Pons (tissue), 1 donor: ENCODE data around the gene HSPG2.
"Not testable (repeated sequence)": the region's sequence is repeated elsewhere in the genome, so short reads cannot be mapped to it uniquely, and the experiment has no call there.

ENCODE experiments used
- DNase-seq: peaks from one replicate; pipeline ENCODE4 v3.0.0-alpha.2; 2016; ENCODE audit warnings: low spot score

The HSPG2 gene

GRCh38 chr1:21937034-21937371, at the start of gene HSPG2:
Gene HSPG2 (minus strand): TSS chr1:21937310. CDS start chr1:21937217, 93 bp downstream.
- no peak for DNase-seq

DNA sequence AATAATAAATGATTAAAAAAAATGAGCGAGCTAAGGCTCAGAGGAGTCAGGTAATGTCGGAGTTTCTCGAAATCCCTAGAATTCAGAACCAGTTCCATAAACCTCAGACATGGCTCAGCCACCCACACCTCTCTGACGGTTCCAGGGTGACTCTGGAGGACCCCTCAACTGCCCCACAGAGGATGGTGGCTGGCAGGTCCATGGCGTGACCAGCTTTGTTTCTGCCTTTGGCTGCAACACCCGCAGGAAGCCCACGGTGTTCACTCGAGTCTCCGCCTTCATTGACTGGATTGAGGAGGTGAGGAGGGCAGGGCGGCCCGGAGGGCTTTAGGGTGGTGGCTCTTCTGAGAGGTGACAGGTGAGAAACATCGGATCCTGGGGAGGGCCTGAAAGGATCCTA, 49.3 kb upstream of the HSPG2 start:
- DNase-seq = not testable (repeated sequence)

DNA sequence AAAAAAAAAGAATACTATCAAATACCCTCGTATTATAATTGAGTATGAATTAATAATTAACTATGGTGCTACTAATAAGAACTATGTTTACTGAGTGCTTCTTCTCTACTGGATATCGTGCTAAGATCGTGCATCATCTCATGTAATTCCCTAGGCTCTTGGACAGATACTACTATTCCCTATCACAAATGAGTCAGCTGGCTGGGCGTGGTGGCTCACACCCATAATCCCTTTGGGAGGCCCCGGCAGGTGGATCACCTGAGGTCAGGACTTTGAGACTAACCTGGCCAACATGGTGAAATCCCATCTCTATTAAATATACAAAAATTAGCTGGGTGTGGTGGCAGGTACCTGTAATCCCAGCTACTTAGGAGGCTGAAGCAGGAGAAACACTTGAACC, 48.8 kb upstream of the HSPG2 start:
- not testable (repeated sequence) for DNase-seq

DNA sequence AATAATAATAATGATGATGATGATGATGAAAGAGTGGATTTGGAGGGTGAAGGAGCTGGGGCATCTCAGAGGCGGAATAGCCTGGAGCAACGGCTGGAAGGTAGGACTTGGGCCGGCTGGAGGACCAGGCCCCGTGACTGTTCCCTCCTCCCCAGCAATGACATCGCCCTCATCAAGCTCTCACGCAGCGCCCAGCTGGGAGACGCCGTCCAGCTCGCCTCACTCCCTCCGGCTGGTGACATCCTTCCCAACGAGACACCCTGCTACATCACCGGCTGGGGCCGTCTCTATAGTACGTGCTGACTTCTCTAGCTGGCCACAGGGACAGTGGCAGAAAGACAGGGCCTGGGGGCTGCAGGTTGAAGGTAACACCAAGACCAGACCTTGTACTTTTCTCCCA, 46.4 kb upstream of the HSPG2 start:
- DNase-seq = not testable (repeated sequence)

GRCh38 chr1:21982122-21982521, 45.0 kb upstream of the HSPG2 start:
- DNase-seq = not testable (repeated sequence)

DNA sequence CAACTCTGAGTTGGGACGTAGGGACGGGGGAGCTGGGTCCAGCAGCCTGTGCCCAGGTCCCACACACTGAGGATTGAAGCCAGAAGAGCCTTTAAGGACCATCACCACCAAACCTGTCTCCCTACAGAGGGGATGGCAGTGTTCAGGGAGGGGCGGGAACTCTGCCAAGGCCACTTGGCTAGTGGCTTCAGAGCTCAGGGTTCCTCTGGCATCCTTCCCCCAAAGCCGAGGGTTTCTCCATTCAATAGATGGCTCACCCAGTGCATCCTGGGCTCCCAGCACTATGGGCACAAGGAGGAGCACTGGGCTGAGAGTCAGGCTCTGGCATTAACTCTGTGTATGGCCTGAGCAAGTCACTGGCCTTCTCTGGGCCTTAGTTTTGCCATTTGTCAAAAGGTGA, 44.1 kb upstream of the HSPG2 start:
- DNase-seq = not testable (repeated sequence)

GRCh38 chr1:21980515-21981220, 43.6 kb upstream of the HSPG2 start:
- not testable (repeated sequence) for DNase-seq

DNA sequence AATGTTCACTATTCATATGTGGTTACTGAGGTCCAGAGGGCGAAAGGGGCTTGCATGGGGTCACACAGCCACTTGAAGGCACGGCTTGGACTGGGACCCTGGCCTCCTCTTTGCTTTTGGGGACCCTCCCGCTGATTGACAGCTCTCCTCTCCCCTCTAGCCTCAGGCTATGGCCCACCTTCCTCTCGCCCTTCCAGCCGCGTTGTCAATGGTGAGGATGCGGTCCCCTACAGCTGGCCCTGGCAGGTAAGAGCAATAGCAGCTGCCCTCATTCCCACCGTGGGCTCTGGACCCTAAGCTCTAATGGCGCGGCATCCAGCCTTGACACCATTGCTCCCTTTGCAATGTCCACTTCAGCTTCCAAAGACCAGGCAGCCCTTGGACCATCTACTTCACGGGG, 41.1 kb upstream of the HSPG2 start:
- not testable (repeated sequence) for DNase-seq

GRCh38 chr1:21976703-21977239, 39.7 kb upstream of the HSPG2 start, which contains the start of gene CELA3B:
Gene CELA3B (plus strand): TSS chr1:21977022. CDS start chr1:21977040, 18 bp downstream.
- DNase-seq = not testable (repeated sequence)

- DNase-seq = not testable (repeated sequence)
These were observed 38.2 kb upstream of the HSPG2 start for GRCh38 chr1:21975296-21975695.

DNA sequence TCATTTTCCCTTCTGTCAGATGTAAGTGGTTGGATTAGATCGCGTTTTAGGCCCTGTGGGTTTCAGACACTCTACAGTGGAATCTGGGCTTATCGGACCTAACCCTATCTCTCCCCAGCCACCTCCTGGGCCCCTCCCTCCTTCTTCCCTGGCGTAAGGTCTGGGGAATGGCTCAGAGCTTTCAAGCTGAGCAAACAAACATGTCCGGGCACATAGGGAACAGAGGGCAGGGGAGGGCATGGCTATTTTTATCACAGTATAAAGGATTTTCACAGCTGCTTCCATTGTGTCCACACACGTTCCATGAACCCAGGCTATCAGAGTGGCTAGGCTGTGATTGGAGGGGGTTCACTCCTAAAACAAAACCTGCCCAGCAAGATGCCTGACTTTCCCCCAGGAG, 37.6 kb upstream of the HSPG2 start:
- not testable (repeated sequence) for DNase-seq

- not testable (repeated sequence) for DNase-seq
These were observed 36.8 kb upstream of the HSPG2 start for GRCh38 chr1:21973948-21974347.

DNA sequence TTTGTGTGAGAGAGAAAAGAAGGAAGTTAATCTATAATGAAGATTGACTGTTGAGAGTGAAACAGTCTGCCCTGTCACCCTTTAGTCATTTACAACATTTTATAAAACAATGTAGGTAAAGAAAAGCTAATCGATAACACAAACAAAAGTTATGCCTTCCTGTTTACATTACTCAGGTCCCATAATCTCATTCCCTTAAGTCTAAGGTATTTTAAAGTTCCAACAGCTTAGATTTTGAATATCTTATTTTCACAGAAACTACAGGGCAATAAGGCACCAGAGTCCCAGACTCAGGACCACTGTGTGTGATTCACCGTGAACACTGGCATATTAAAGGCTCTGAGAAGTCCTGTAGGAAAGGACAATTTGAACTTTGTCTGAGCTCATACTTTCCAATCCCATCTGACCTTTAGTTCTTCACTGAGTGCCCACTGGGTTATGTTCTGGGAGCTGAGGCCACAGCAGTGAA, 35.9 kb upstream of the HSPG2 start:
- not testable (repeated sequence) for DNase-seq

- not testable (repeated sequence) for DNase-seq
These were observed 33.4 kb upstream of the HSPG2 start for GRCh38 chr1:21970523-21970922.

DNA sequence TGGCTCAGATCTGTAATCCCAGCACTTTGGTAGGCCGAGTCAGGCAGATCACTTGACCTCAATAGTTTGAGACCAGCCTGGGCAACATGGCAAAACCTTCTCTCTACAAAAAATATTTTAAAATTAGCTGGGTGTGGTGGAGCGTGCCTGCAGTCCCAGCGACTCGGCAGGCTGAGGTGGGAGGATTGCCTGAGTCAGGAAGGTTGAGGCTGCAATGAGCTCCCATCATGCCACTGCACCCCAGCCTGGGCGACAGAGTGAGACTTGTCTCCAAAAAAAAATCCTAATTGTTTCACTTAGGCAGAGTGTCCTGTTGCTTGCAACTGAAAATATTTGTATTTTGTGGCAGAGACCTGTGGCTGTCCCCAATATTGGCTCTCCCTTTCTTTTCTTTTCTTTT, 32.0 kb upstream of the HSPG2 start:
- DNase-seq = not testable (repeated sequence)

DNA sequence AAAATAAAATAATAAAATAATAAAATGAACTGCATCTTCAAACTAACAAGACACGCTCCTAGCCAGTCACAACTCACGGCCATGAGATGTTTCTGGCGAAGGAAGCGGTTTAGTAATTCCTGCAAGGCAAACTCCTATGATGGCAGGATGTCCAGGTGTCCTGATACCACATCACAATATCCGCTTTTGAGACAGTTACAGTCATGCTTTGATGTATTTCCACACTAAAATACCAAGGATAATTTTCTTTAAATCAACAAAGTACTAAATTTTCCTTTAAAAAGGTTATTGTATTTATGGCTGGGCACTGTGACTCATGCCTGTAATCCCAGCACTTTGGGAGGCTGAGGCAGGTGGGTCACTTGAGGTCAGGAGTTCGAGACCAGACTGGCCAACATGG, 30.1 kb upstream of the HSPG2 start:
- DNase-seq = not testable (repeated sequence)

- DNase-seq = no peak
These were observed 29.3 kb upstream of the HSPG2 start for GRCh38 chr1:21966247-21967000.

- peak; percentile 68 for DNase-seq
These were observed 26.5 kb upstream of the HSPG2 start for GRCh38 chr1:21963477-21964217.

- no peak for DNase-seq
These were observed 24.7 kb upstream of the HSPG2 start for GRCh38 chr1:21961799-21962198.

DNA sequence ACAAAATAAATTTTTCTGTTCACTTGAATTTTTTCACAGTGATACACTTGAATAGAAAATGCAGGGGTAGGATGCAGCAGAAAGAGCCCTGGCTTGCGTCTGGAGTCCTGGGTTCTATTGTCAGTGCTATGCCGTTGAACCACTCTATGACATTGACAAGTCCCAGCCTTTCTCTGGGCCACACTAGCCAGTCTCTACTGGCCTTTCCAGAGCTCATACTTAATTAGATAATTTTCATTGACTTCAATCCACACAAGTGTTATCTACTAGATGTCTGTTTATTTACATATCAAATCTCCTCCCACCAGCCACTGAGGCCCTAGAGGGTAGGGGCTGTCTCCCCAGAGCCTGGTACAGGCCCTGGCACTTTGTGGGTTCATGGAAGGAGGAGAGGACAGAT, 24.2 kb upstream of the HSPG2 start:
- DNase-seq = no peak

DNA sequence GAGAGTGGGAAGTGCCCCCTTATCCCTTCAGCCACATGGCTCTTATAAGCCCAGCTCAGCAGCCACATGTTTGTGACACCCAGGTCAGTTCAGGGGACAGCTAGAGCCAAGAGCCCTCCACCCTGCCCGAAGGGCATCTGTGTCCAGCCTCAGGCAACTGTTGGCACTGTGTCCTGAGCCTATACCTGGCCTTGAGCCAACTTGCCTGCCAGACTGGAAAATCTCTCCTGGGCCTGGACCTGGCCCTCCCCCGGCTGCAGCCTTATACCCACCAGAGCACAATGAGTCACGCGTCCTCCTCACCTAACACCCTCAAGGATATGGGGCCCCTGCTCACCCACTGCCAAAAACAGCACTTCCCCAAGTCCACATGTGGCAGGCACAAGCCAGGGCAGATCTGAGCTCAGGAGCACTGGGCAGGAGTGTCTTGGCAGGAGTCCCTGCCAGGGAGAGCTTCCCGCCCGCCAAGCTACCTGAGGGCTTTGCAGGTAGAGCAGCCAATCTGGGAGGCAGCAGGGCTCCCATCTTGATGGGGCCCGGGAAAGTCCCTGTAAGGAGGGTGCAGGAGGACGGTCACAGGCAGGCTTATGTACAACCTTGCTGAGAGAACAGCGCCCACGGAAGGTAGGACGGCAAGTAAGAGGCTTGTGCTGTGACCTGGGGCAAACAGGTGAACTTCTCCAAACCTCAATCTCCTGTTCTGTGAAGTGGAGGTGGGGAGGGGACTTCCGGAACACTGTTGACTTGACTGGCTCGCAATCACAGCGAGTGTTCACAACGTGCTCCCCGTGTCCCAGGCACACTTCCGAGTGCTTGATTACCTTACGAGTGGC, 19.8 kb upstream of the HSPG2 start:
- DNase-seq = no peak
